Colonic mucosa (tissue), 4 donors: ENCODE data around the gene RLBP1. TPM values are rescaled to one million over a fixed set of nuclear protein-coding genes. Genes with fewer than 3 reads are reported as not detected.

ENCODE experiments used
- DNase-seq: peaks from one replicate; pipeline ENCODE4 v3.0.0-alpha.2; 2020
- H3K27ac ChIP-seq: fragments of 200-600 bp; one replicate; pipeline ENCODE4 v1.8.0; 2021
- H3K27me3 ChIP-seq: fragments of 200-600 bp; one replicate; pipeline ENCODE4 v1.8.0; 2021
- H3K36me3 ChIP-seq: fragments of 200-600 bp; one replicate; pipeline ENCODE4 v1.8.0; 2021
- H3K4me1 ChIP-seq: fragments of 200-600 bp; one replicate; pipeline ENCODE4 v1.8.0; 2021; ENCODE audit warnings: mild to moderate bottlenecking
- H3K4me3 ChIP-seq: fragments of 200-600 bp; one replicate; pipeline ENCODE4 v1.8.0; 2021
- H3K9ac ChIP-seq, 2 donors: one replicate each; pipeline ENCODE4 v1.7.0; 2013; ENCODE audit warnings: control low read depth in 2 of 2, low read depth in 2 of 2, low read length in 2 of 2
- H3K9me3 ChIP-seq: fragments of 200-600 bp; one replicate; pipeline ENCODE4 v1.8.0; 2021
- intact Hi-C: fragments of 100-400 bp; cut with DNase I; formaldehyde crosslinking; loops from one replicate; pipeline ENCODE4 v1.14.1; 2022
- total RNA-seq, 2 donors: library from RNA; stranded (reverse); fragmentation: NEBNext Ultra II Directional in 1 of 2; extraction: Animal tissue kit (Norgen Biotek cat#: 25700) in 1 of 2; gene quantifications; one replicate each; pipeline ENCODE4 v1.2.1, GENCODE V29; 2021
- TF ChIP-seq, protein P1 (sequence below): fragments of 200-600 bp; IDR thresholded peaks from one replicate; pipeline ENCODE4 v1.8.0; 2022; ENCODE audit warnings: antibody characterized with exemption, mild to moderate bottlenecking
- donor health status: healthy.
- donor health status: DM: no; HTN: no; CAD: no.
- donor health status: DM: no; HTN: no; CAD: no.

The RLBP1 gene
- total RNA-seq, 2 donors from 2014 or later = not detected

DNA sequence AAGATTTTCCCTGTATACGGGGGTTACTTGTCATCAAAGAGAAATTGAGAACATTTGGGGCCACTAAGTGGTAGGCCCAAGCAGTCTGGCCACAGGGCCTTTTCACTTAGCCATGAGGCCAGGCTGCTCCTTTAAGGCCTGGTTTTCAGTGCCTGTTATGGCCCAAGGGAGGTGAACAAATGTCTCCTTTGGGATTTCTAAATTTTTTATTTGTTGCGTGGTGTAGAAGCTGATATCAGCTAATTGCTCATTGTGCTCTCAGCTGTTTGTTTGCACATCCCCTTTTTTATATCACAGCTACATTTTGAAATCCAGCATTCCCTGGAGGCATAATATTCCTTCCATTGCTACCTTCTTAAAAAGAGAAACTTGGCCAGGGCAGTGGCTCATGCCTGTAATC, 48.5 kb downstream of the RLBP1 start:
- TF ChIP-seq, protein P1, sequence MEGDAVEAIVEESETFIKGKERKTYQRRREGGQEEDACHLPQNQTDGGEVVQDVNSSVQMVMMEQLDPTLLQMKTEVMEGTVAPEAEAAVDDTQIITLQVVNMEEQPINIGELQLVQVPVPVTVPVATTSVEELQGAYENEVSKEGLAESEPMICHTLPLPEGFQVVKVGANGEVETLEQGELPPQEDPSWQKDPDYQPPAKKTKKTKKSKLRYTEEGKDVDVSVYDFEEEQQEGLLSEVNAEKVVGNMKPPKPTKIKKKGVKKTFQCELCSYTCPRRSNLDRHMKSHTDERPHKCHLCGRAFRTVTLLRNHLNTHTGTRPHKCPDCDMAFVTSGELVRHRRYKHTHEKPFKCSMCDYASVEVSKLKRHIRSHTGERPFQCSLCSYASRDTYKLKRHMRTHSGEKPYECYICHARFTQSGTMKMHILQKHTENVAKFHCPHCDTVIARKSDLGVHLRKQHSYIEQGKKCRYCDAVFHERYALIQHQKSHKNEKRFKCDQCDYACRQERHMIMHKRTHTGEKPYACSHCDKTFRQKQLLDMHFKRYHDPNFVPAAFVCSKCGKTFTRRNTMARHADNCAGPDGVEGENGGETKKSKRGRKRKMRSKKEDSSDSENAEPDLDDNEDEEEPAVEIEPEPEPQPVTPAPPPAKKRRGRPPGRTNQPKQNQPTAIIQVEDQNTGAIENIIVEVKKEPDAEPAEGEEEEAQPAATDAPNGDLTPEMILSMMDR = no peak
- DNase-seq = no peak
- H3K36me3 ChIP-seq = no peaks in the 10 kb centered on the region
- H3K4me1 ChIP-seq = peaks cover 1% of the 10 kb centered on the region
- H3K27me3 ChIP-seq = no peaks in the 10 kb centered on the region
- no peaks in the 10 kb centered on the region for H3K9me3 ChIP-seq
- intact Hi-C loops = no loop called here
- H3K9ac ChIP-seq = no peak overlapping the region
- no peak overlapping the region for H3K27ac ChIP-seq
- no peak overlapping the region for H3K4me3 ChIP-seq

DNA sequence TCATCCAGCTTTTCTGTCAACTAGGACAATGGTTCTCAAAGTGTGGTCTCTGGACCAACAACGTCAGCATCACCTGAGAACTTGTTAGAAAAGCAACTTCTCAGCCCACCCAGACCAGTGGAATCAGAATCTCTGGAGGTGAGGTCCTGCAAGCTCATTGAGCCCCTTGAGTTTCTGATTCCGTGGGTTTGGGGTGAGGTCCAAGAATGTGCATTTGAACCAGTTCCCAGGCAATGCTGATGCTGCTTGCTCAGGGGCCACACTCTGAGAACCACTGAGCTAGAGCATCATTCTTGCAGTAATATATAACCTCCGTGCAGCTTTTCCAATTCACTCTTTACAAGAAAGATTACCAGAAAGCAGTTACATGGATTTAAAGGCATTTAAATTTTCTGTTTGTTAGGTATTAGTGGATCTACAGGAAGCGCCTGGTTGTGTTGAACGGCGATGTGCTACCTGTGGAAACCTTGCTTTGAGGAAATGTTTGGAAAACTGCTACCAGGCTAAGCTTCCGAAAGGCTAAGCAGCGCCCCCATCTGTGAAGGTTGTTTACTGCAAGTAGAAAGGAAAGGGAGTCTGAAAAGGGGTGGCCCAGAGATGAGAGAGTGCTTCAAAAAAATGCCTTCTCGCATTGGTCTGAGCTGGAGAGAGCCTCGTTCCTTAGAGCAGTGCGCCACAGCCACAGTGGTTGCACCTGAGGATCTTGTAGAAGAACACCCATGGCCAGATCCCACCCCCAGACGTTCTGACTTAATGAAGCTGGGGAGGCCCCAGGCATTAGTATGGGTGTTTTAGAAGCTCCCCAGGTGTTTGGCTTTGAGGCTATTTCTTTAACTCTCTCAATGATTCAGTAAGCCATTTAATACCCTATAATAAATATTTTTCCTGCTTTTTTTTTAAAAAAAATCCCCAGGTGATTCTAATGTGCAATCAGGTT, 50.0 kb downstream of the RLBP1 start:
- no peak overlapping the region for H3K4me3 ChIP-seq
- DNase-seq = peak; percentile 73
- TF ChIP-seq, protein P1 = peak; percentile 70
- no peaks in the 10 kb centered on the region for H3K27me3 ChIP-seq
- H3K9ac ChIP-seq = no peak overlapping the region
- H3K36me3 ChIP-seq = no peaks in the 10 kb centered on the region
- peaks cover 5% of the 10 kb centered on the region for H3K4me1 ChIP-seq
- H3K9me3 ChIP-seq = no peaks in the 10 kb centered on the region
- intact Hi-C loops = no loop called here
- H3K27ac ChIP-seq = no peak overlapping the region

DNA sequence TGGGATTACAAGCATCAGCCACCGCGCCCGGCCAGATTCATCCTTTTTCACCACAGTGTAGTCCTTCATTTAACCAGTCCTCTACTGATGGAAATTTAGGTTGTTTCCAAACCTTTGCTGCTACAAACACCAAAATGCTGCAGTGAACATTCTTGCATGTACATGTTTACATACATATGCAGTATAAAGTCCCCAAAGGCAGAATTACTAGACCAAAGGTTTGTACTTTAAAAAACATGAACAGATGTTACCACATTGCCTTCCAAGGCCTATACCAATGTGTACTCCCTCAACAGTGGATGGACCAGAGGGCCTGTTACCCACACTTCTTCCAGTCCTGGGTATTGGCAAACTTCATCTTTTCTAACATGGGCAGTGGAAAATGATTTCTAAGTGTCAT, 51.0 kb downstream of the RLBP1 start:
- no peak for DNase-seq
- Histone ChIP-seq H3K9ac (no peak overlapping the region), H3K27me3 (no peaks in the 10 kb centered on the region), H3K27ac (no peak overlapping the region), H3K4me3 (no peak overlapping the region), H3K36me3 (no peaks in the 10 kb centered on the region), H3K4me1 (peaks cover 5% of the 10 kb centered on the region), H3K9me3 (no peaks in the 10 kb centered on the region)
- intact Hi-C loops = no loop called here
- TF ChIP-seq, protein P1 = no peak

DNA sequence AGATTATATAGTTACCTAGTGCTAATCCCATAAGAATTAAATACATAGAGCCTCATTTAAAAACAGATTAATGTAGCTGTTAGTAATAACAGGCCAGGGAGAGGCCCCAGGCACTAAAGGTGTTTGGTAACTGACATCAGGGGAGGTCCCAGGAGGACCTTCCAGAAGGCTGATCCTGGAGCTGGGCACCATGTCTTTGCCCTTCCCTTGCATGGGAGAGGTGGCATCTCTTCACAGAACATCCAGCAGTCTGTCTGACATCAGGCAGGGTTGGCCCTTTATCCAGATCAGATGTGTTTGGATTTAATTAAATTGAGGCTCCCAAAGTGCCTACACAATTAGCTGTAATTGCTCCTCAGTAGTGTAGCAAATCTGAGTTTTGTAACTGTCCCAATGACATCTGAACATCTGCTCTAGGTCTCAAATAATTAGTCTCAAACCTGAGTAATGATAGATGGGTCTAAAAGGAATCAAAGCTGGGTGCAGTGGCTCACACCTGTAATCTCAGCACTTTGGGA, 53.0 kb downstream of the RLBP1 start:
- no peak overlapping the region for H3K4me3 ChIP-seq
- H3K36me3 ChIP-seq = no peaks in the 10 kb centered on the region
- H3K9ac ChIP-seq = no peak overlapping the region
- peaks cover 5% of the 10 kb centered on the region for H3K4me1 ChIP-seq
- intact Hi-C loops = no loop called here
- DNase-seq = no peak
- peak overlapping the region; percentile 16 for H3K27ac ChIP-seq
- TF ChIP-seq, protein P1 = no peak
- H3K9me3 ChIP-seq = no peaks in the 10 kb centered on the region
- no peaks in the 10 kb centered on the region for H3K27me3 ChIP-seq

DNA sequence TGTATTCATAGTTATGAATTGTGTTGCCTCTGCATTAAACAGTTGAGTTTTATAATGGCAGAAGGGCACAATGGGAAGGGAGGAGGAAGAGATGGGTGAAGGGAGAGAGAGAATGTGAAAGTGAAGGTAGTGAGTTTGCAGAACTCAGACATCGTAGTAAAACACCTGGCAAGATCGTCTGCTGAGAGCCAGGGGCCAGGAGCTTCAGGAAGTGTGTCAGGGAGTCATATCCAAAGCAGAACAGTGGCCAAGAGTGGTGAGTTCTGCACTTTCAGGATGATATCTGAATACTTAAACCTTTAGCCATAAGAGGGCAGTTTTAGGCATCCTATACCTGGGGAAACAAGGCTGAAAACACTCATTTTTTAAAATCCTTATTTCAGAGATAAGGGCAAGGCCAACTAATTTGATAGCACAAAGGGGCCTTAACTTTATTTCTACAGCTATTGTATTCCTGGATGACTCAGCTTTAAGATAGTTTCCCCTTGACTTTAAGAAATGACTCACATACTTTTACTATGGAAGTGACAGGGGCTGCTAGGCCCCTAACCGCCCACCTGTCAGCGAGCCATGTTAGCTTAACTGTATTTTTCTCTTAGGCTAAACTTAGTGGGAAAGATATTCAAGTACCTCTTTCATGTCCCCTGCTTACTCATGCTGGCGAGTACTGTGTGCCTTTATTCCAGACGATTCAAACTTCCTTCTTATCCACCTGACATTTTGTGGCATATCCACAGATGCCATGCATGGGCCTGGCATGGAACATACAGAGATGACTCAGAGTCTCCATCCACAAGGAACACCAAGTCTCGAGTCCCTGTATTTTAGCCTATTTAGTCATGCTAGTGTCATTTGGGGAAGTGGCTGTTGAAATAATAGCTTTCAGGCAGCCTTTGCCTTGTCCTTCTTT, 53.9 kb downstream of the RLBP1 start:
- no peaks in the 10 kb centered on the region for H3K9me3 ChIP-seq
- H3K27ac ChIP-seq = peak overlapping the region; percentile 16
- H3K4me1 ChIP-seq = peaks cover 5% of the 10 kb centered on the region
- H3K27me3 ChIP-seq = no peaks in the 10 kb centered on the region
- H3K9ac ChIP-seq = no peak overlapping the region
- intact Hi-C loops = no loop called here
- no peaks in the 10 kb centered on the region for H3K36me3 ChIP-seq
- no peak overlapping the region for H3K4me3 ChIP-seq
- DNase-seq = no peak
- TF ChIP-seq, protein P1 = no peak
